Non-pigmented ciliary epithelial cell (primary cell): Measurements from ENCODE around the gene ANGPTL2.

Source experiments
- DNase-seq: peaks from one replicate; pipeline ENCODE4 v3.0.0-alpha.2; 2010; ENCODE audit warnings: low read depth

Gene ANGPTL2

DNA sequence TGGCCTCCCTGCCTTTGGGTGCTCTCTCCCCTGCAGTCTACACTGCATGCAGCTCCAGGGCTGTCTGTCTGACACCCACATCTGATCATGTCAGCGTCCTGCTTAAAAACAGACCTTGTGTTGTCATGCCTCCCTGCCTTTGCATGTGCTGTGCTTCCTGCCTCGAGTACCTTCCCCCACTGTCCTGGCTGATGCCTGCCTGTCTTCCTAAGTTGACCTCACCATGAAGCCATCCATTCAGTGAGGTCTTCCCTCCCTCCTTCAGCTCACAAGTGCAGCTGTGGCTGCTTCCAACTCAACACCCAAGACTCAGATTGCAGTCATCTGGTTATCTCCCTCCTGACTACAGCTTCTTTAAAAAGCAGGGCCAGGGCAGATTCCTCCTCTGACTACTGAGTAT, 5.5 kb downstream of the ANGPTL2 start:
- no peak for DNase-seq

DNA sequence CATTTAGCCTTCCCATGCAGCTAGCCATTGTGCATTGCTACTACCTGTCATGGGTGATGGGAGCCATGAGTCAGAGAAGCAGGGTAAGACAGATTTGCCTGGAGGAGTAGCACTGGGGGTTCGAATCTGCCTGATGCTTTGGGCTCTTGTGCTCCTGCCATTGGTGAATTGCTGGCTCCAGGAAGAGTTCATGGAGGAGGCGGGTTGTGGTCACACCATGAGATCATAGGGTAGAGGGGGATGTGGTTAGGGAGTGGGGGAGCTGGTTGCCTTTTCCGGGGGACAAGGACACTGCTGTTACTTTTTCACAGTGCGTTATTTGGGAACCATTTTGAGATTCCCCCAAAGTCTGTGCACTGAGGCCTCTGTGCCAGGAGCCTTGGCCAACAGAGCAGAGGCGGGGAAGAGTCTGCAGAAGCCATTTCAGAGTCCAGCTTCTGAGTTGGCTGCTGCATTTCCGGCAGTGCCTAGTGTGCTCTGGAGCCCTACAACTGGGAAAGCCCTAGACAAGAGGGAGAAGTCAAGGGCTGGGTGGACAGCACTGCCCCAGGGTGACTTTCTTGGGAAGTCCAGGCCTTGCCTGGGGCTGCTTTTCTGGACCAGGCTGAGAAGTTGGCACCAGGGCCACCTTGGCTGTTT, 6.2 kb downstream of the ANGPTL2 start:
- DNase-seq: no peak

DNA sequence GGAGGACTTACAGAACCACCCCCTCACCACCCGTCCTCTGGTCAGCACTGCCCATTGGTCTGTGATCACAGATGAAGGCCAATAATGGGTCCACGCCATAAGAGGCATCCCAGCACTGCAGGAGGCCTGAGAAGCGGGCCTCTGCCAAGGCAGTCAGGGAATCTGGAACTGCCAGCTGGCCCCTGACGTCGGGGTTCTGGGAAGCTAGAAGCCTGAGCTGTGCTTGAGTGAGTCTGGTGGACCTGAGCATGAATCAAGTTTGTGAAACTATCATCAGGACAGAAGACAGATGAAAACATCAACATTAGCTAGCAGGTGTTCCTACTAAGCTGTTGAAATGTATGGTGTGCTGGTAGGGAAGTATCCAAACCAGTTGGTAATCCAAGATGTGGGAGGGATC, 7.8 kb downstream of the ANGPTL2 start:
- DNase-seq: no peak

DNA sequence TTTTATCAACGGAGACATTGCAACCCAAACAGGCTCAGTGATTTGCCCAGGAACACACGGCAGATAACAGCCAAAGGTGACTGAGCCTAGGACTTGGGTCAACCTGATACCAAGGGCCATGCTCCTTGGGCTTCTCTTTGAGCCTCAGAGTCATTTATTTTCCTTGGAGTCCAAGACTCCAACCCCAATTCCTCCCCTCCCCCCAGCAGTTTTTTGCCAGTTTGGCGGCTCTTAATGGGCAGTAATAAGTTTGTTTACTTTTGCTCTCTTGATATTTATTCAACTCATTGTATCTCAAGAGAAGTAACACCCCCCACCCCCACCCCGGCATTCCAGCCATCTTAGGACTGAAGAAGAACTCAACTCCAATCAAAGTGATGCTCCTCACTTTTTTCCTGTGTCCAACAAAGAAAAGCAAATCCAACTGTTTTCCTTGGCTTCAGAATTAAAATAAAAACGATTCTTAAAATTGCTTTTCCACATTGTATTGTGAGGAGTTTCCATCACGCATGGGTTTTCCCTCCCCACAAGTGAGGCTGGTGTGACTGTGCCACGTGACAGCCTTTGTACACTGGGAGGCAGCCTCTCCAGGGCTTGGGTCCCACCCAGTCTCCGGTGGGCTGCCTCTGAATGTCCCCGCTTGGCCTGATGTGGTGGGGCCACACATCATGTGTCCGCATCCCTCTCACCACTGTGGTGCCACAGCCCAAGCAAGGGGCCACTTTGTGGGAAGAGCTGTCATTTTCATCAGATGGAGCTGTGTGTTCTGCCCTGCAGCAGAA, 9.1 kb downstream of the ANGPTL2 start:
- no peak for DNase-seq

DNA sequence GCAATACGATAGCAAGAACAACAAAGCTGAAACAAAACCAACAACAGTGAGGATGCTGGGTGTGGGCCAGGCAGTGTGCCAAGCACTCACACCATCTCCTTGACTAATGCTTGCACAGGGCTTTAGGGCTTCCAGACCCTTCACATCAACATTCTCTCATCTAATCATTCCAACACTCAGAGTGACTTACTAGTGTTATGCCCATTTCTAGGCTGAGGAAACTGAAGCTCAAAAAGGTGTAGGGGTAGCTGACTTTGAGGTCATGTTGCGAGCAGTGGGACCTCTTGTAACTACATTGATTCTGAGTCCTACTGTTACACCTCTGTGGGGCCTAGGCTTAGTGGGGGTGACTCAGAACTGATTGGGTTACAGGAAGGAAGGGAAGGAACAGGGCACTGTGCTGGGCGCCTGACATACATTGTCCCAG, 9.7 kb downstream of the ANGPTL2 start:
- DNase-seq: no peak

DNA sequence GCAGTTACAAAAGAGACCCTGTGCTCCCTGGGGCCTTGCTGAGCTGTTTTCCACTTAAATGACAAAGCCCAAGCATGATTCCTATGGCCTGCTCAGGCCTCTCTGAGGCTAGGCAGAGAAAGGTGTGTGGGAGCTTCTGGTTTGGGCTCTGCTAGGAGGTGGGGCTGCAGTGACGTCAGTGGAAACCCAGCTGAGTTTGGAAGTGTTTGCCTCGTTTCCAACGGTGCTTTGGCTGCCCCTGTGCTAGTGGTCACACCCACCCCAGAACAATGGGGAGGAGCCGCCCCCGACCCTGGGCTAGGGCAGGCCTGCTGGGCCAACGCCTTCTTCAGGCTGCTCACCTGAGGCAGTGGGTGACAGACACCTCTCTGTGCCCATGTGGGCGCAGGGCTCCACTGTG, 10.4 kb downstream of the ANGPTL2 start:
- no peak for DNase-seq

DNA sequence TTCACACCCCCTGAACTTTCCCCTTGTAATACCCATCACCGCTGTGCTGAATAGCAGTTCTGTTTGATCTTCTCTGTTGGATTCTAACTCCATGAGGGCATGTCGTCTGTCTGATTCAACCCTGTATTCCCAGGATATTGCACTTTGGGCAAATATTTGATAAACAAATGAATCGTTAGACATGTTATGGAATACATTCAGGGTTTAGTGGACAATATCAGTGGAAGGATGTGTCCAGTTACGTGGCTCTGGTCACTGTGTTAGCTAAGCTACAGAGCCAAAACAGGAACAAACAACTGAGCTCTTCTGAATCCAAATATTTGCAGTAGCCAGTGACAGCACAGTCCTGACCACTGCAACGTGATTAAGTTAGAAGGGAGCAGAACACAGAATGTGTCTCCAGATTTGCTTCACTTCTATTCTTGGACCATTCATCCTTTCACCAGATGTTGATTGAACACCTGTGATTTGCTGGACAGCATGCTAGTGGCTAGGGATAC, 13.2 kb downstream of the ANGPTL2 start:
- no peak for DNase-seq

DNA sequence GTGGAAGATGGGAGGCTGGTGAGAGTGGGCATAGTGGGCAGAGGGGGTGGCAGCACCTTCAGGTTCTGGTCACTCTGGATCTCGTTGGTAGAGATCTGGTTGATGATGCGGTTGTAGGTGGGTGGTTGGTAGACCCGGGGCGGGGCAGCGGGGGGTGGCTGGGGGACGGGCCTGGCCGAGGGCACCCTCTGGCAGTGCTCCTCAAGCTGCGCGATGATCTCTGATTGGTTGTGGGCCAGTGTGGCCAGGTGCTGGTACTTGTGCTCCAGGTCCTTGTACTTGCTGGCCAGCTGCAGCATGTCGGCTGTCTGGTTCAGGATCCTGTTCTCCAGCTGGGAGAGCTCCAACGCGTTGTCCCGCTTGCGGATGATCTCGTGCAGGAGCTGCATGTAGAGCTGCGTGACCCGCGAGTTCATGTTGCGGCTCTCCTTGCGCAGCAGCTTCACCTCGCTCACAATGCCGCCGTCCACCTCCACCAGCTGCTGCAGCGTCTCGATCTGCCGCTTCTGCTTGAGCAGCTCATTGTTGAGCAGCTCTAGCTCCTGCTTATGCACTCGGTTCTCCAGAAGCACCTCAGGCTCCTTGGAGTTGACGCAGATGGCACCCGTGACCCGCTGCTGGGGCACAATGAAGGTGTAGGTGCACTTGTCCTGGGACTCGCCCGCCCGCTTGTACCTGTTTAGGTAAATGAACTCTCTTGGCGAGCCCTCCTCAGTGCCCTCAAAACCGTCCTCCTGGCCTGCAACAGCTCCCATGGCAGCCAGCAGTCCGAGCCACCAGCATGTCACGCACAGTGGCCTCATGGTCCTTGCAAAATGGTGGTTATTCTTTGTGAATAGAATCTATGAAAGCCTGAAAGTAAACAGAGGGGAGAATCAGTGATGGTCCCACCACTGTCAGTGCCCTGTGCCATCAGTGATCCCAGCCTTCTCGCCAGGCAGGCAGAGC, 14.2 kb downstream of the ANGPTL2 start:
- no peak for DNase-seq

DNA sequence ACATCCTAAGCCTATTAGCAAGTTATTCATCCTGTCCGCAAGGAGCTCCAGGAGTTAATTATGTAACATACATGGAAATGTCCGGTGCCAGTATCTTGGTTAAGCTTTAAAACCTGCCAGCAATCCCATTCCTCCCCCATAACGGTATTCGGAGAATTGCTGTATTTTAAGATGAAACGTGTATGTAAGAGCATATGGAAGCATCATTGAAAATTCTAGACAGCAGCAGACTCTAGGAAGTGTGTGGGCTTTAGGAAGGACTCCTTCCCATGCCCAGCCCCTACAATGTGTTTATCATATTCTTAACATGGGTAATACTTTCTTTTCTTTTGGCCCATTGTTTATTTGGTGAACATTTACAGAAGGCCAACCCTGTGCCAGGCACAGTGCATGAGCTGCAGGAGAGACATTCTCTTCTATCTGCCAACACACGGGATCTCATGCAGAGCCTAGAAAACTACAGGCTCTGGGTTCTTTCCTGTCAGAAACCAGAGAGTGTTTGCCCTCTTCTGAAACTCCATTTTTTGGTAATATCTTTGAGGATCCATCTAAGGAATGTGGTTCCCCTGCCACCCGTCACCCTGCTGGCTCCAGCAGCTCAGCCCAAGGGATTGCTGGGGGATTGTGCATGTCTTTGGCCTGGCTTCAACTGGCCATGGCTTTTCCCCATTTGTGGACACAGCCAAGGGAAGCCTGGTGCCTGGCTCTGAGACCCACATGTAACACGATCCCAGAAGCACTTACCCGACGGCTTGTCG, 15.1 kb downstream of the ANGPTL2 start:
- DNase-seq: no peak

DNA sequence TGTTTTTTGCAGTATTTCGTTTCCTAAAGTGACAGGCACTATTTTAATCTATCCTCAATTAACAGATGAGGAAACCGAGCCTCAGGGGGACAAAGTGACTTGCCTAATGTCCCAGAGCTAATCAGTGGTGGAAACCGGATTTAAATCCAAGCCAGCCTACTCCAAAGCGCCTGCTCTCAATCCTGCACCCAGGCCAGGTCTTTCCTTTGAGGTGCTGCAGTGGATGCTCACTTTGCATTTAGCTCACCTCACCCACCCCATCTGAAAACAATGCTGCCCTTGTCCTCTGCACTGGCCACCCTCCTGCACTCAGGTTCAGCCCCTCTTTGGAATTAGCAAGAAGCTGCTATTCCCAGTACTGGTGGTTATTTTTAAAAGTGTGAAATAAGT, 16.0 kb downstream of the ANGPTL2 start:
- no peak for DNase-seq

DNA sequence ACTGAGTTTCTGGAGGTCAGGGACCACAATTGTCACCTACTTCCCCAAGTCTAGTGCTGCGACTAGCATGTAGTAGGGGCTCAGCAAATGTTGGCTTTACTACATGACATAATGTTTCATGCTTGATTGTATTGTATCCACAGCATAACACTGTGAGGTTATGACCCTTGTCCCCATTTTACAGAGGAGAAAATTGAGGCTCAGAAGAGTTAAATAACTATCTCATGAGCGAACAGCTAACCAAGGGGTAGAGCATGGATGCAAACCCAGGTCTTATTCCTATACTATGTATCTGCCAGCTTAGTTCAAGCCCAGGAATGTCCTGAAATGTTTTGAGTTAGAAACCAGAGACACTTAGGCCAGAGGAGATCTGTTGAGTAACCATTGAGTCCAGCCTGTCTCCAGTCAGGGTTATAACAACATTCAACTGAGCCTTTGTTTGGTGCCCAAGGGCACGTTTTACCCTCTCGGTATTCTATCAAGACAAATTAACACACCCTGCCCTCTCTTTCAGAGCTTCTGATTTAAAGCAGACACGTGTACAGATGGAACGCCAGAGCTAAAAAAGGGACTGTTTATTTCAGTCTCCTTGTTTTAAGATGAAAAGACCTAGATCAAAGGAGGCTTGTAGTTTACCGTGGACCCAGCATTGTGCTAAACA, 16.5 kb downstream of the ANGPTL2 start:
- DNase-seq: no peak

DNA sequence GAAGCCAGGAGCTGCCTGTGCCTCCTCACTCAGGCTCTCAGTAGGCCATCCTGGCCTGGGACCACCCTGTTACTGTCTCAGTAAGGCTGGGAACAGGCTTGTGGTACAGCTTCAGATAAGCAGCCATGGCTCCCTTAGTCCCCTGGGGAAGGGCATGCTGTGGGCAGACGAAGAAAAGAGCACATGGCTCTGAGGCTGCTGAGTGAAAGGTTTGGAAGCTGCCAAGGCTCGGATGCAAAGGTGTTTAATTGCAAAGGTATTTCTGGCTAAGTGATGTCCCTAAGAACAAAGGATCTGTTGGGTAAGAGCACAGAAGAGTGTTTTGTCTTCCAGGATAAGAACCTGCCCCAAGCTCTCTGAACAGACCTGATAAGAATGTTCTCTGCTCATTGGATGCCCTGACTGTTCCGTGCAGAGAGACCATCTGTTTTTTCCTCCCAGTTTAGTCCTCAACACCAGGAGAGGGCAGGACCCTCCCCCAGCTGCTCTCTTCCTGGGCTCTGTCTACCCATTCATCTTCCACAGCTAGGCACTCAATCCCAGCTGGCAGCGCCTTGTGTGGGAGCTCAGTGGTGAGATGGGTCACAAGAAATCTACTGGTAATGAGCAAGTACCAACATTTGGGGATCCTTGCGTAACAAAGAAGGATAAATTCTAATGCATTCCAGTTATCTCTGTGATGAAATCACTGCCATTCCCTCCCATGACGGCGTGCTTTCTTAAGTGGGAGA, 17.7 kb downstream of the ANGPTL2 start:
- no peak for DNase-seq

DNA sequence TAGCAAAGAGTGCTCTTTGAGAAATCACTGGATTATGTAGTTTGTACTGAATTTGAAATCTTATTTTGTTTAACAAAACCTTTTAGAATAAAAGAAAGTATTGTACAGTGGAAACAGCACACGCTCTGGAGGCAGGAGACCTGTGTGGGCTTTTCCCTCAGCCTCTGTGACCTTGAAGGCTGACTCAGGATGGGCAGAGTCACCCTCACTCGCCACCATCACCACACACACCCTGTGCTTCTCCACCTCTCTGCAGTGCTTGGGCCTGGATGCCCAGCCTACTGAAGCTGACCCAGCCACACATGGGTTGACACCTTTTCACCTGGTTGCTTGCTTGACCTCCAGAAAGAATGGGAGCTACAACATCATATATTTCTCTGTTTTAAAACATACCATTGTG, 19.6 kb downstream of the ANGPTL2 start:
- DNase-seq: no peak

DNA sequence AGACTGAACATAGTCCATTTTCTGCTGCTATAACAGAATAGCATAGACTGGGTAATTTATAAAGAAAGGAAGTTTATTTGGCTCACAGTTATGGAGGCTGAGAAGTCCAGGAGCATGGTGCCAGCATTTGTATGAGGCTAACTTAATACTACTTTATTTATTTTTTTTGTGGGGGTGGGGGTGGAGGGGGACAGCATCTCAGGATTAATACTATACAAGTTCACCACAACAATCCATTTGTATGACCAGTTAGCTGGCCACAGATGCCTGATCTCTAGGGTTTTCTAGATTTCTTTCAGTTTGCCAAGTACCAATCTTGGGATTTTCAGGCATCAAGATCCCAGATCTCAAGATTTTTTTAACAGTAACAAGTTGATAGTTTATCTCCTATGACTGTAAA, 20.3 kb downstream of the ANGPTL2 start:
- DNase-seq: no peak

DNA sequence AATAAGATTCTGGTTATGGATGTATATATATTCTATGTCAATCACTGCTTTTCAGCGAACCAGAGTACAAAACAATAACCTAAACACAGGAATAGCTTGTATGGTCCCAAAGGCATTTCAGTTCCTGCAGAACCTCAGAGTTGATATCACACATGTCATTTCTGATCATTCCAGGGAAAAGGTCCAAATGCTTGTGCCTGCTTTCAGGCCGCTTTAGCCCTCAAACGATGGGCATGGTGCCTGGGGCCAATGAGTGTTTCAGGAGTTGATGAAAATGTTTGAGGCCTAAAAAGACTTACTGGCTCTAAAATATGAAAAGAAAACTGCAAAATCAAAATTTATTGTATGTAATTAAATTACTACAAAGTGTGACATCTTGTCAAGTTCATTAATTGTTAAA, 22.8 kb downstream of the ANGPTL2 start:
- DNase-seq: no peak

DNA sequence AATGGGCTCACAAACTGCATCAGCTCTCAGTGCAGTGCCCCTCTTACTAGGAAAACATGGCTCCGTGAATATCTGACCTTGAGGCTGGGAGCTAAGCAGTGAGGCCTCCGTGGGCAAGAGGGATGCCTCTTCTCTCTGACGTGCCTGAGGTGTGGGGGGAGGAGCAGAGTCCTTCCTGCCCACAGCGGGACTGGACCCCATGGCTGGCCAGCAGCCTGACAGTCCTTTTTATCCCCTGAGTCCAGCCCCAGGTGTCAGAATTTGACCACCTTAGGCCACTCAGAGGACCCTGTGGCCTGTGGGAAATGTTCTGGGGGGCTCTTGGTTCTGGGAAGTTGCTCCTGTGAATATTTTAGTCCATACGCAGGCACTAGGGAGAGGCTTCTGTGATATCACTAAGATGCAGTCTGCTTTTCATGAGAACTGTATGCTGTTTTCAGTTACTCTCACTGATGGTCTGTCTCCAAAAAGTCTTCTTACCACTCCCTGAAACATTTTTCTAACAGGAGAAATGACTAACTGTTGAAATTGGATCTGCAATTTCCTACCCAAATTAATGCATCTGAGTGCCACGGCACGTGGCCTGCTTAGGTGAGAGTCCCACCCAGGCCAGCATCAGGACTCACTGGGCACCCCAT, 23.4 kb downstream of the ANGPTL2 start:
- no peak for DNase-seq

DNA sequence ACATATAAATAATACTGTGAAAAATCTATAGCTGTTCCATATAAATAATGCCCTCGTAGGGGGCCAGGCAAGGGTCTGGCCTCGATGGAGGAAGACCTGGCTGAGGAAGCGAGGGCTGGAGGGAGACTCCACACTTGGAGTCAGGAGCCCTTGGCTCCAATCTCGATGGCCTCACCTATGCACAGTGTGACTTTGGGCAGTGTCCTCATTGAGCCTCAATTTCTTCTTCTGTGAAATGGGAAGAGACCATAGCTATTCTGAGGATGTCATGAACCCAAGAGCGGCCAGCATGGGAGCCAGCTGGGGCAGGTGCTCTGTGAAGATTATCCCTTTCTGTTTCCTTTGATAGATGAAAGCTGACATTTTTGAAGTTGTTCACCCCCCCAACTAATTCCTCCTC, 24.8 kb downstream of the ANGPTL2 start:
- DNase-seq: no peak

DNA sequence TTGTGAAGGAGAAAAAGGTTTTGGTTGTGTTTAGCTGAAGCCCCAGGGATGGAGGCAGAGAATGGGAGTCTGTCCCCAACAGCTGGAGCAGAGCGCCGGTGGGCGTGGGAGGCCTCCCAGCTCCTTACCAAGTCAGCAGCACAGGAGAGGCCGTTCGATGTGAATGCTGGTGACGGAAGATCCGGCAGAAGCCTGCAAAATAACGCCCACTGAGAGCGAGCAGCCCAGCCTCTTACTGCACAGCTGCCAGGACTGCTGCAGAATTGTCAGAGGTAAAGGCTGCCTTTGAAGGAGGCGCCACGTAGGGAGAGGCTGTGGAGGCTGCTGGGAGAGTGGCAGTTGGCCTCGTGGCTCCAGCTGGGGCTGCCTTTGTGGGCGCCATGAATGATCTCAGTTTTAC, 26.2 kb downstream of the ANGPTL2 start:
- DNase-seq: no peak

DNA sequence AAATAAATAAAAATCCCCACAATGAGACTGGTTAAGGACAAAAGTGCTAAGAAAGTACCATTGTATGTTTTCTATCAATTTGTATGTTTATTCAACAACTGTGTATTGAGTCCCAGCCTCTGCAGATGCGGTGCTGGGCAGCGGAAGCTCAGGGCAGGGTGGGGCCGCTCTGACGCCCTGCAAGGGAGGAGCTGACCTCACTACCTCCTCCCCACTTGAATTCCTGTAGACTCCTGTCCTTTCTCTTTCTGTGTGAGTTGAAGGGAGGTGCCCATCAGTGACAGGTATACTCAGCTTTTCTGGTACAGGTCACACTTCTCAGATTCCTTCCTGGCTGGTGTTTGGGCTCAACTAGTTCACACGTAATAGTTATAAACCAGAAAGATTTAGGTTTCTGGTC, 27.0 kb downstream of the ANGPTL2 start:
- no peak for DNase-seq
